Gastrocnemius medialis (tissue), 4 donors: ENCODE results near the gene LBH.

Source experiments
- CTCF ChIP-seq, 5 experiments: fragments of 450-650 bp in 3 of 5; fragments of 200-600 bp in 2 of 5; sonication (generic) in 2 of 5; IDR thresholded peaks in 4 of 5; conservative IDR thresholded peaks in 1 of 5; 1 replicate in 4 of 5; 2 replicates in 1 of 5; pipeline ENCODE4 v1.5.1; 2016 to 2019; ENCODE audit warnings: antibody characterized with exemption in 5 of 5, mild to moderate bottlenecking in 3 of 5, moderate library complexity in 3 of 5
- POLR2A ChIP-seq, 2 donors: fragments of 450-650 bp; IDR thresholded peaks; one replicate each; pipeline ENCODE4 v1.6.1; 2017; ENCODE audit warnings: antibody characterized with exemption in 2 of 2, mild to moderate bottlenecking in 2 of 2, moderate library complexity in 2 of 2

GRCh38 chr2:30269771-30270145 is 38.4 kb downstream of the LBH start:
- TF ChIP-seq CTCF (IDR thresholded peaks at IDR 0.05 in 4 of 5, conservative IDR thresholded peaks at IDR 0.05 in 1 of 5) (no peak), POLR2A (IDR thresholded peaks at IDR 0.05) (no peak)
